Activated gamma-delta T cell (primary cell): ENCODE results near the gene RNF8.
"Not testable (repeated sequence)": the region's sequence is repeated elsewhere in the genome, so short reads cannot be mapped to it uniquely, and the experiment has no call there.

Experiments
- DNase-seq: peaks from one replicate; lab custom pipeline; 2025; lab: John Stamatoyannopoulos, UW

The RNF8 gene

DNA sequence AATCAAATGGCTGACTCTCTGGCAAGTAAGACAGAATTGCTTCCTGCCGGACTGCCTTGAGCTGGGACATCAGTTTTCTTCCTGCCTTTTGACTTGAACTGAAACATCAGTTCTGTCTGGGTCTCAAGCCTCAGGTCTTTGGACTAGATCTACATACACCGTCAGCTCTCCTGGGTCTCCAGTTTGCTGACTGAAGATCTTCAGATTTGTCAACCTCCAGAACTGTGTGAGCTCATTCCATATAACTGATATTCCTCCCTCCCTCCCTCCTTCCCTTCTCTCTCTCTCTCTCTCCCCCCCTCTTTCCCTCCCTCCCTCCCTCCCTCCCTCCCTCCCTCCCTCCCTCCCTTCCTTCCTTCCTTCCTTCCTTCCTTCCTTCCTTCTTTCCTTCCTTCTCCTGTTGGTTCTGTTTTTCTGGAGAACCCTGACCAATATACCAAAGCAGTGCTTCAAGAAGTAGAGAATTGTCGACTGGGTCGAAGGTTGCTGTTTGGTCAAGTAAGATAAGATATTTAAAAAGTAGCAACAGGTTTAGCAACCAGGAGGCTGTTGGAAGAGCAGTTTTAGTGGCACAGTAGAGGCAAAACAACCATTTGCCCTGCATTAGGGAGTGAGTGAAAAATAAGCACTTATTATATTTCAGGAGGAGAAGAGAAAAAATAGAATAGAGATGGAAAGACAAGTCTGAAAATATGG is 46.2 kb downstream of the RNF8 start:
- no peak for DNase-seq

DNA sequence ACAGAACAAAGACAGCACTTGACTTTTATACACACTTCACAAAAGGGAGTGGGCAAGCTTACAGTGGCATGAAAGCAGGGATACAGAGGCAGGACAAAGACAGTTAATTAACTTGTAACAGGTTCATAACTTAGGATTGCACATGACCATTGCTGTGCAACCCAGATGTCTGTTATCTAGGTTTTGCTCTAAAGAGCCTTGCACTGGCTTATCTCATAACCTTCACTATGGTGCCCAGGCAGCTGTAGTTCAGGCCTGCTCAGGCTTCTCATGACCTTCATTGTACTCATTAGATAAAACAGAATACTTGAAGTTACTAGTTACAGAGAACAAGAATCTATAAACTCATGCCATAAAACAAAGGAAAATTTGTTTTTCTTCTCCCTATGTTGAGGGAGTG is 47.9 kb downstream of the RNF8 start:
- not testable (repeated sequence) for DNase-seq

DNA sequence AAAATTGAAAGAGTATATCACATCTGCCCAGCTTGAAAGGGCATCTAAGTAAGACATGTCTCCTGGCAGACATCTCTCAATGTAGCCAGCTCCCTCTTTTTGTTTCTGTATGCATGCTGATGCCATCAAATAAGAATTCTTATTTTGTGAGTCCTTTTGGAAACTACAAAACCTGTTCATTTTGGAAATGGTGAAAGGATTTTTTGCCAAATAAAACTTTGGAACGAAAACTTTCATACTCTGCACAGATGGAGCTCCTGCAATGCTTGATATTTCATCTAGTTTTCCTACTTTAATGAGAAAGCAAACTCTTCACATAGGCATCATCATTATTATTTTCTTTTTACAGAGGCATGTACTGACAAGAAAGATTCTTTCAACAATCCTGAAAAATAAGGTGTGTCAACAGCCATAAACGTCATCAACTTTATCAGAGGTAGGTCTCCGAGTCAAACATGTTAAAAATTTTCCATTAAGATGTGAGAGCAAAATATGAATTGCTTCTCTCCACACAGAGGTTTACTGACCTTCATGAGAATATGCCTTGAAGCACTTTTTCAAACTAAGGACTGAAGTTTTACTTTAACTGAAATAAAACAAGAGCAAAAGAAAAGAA is 53.1 kb downstream of the RNF8 start:
- DNase-seq, result no peak

DNA sequence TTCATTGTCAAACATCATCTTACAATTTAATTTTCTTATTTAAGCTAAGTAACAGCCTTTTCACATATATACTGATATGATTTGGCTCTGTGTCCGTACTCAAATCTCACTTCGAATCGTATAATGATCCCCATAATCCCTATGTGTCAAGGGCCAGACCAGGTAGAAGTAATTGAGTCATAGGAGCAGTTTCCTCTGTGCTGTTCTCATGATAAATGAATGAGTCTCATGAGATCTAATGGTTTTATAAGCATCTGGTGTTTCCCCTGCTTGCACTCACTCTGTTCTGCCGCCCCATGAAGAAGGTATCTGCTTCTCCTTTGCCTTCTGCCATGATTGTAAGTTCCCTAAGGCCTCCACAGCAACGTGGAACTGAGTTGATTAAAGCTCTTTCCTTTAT is 54.2 kb downstream of the RNF8 start:
- no peak for DNase-seq

DNA sequence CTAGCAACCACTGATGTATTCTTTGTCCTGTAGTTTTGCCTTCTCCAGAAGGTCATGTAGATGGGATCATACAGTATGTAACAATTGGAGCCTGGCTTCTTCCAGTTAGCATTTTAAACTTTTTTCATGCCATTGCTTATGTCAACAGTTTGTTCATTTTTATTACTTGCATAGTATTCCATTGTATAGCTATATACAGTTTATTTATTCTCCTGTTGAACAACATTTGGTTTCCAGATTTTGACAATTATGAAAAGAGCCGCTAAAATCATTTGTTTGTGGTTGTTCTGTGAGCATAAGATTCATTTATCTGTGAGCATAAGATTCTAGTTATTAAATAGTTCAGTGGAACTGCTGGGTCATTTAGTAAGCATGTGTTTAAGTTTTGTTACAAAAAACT is 55.7 kb downstream of the RNF8 start:
- DNase-seq, result no peak

DNA sequence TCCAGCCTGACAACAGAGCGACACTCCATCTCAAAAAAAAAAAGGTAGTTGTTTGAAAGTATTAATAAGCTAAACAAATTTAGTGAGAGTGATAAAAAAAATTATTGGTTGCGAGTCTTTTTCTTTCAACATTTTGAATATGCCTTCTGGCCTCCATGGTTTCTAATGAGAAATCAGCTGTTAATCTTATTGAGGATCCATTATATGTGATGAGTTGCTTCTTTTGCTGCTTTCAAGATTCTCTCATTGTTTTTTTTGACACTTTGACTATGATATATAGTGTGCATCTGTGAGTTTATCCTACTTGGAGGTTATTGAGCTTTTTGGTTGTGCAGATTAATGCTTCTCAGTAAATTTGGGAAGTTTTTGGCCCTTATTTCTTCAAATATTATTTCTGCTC is 63.6 kb downstream of the RNF8 start:
- DNase-seq, result no peak

DNA sequence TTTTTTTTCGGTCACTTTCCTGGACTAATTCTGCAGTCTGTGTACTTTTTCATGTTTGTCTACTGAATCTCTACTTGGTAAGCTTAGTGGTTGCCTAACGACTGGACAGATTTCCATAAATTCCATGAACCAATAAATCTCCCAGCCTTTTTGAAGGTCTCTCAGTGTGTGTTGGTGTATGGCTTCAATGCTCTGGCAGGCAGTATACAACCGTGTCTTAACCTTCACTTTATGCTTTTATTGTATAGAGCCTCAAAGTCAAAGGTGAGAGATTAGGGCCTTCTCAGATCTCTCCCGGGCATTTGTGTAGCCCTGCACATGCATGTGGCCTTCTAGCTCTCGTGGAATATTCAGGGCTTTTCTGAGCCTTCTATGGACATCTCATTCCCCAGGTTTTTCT is 64.9 kb downstream of the RNF8 start:
- DNase-seq, result no peak

DNA sequence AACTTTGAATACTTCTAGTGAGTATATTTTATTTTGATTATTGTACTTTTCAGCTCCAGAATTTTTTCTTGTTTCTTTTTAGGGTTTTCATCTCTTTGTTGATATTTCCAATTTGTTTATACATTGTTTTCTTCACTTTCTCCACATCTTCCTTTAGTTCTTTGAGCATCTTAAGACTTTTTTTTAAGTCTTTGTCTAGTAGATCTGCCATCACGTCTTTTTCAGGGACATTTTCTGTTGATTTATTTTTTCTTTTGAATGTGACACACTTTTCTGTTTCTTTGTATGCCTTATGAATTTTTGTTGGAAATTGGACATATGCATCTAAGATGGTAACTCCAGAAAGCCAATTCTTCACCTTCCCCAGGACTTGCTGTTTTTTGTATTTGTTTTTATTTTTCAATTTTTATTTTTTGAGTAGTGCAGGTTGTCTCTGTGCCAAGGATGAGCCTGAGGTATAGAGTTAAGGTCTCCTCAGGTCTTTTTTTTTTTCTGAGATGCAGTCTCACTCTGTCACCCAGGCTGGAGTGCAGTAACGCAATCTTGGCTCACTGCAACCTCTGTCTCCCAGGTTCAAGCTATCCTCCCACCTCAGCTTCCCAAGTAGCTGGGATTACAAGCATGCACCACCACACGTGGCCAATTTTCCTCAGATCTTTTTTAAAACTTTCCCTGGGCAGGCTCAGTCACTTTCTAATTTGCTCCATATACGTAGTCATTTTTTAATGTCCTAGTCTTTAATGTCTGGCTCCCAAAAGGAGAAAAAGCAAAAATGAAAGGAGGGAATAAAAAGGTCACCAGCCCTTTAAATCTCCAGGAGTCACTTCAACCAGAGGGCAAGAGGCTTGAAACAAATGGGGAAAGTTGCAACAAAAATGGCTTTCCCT is 72.5 kb downstream of the RNF8 start:
- DNase-seq, result no peak

DNA sequence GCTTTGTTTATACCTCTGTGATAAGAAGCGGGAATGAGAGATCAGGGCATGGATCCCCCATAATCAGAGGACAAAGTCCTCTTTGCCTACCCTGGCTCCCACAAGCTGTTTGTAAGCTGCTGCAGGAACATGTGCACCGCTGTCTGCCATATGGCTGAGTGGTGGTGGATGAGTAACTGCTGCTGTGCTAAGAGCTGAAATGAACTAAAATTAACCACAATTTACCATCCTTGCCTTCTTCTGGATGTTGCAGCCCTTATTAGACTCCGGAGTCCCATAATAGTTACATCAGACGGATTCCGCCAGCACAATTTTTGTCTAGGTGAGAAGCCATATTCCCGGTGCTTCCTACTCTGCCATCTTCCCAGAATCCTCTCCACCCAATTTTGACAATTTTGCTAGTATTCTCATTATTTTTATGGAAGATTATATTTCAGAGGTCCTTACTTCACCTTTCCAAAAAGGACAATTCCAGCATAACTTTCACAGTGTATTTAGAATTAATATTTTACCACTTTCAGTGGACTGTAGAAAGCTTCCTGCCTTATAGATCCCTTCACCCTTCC is 73.2 kb downstream of the RNF8 start:
- DNase-seq, result no peak

DNA sequence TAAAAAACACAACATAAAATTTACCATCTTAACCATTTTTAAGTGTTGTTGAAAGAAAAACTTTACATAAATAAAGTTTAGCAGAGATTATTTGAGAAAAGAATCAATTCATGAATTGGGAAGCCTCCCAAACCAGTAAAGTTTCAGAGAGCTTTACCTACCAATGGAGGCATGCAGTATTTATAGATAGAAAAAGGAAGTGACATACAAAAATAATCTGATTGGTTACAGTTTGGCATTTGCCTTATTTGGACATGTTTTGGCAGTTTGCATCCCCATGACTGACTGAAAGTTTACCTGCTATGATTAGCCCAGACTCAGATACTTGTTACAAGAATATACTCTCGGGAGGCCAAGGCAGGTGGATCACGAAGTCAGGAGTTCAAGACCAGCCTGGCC is 75.6 kb downstream of the RNF8 start:
- no peak for DNase-seq

DNA sequence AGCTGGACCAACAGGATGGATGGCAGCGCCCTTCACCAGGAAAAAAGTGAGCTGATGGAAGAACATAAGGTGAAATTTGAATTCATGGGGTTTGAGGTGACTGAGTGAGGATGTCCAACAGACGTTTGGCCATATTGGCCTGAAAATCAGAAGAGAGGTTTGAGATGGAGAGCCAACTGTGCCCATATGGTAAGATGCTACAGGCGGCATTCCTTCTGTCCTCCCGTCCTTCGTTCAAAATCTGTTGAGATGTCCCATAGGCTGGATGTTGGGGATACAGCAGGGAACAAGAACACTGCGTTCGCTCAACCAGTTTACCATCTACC is 78.8 kb downstream of the RNF8 start:
- DNase-seq, result no peak

DNA sequence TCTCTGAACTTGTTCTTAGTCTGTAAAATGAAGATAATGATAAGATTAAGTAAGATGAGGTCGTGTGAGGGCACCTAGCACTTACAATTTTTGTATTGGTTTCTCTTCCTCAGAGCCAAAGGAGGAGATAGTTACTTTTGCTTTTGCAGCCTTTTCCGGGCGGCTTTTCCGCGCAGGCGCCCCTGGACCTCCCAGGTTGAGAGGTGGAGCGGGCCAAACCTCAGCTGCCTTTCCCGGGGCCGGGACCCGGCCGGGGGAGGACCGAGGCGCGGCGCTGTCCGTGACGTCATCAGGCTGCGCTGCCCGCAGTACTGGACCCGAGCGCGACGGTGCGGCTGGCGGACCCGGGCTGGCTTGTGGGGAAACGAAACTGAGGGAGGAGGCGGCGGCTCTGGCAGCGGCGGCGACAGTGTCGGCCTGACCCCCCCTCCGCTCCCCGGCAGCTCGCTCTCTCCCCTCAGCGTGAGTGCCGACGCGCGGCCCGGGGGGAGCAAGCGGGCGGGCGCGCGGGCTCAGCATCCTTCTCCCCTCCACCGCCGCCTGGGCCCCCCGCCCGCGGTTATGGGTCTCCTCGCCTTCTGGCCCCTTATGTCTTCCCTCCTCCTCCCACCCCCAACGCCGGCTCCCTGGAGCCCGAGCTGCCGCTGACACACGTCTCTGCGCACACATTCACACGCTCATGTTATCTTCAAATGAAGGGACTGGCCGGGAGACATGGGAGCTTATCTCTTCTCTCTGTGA is 79.3 kb downstream of the RNF8 start, which contains the start of gene CMTR1:
CMTR1 (plus strand) TSS at position 306 of the 741 bp plus-strand sequence. CDS start 2,409 bp downstream, outside the sequence.
- peak; percentile 98 for DNase-seq

DNA sequence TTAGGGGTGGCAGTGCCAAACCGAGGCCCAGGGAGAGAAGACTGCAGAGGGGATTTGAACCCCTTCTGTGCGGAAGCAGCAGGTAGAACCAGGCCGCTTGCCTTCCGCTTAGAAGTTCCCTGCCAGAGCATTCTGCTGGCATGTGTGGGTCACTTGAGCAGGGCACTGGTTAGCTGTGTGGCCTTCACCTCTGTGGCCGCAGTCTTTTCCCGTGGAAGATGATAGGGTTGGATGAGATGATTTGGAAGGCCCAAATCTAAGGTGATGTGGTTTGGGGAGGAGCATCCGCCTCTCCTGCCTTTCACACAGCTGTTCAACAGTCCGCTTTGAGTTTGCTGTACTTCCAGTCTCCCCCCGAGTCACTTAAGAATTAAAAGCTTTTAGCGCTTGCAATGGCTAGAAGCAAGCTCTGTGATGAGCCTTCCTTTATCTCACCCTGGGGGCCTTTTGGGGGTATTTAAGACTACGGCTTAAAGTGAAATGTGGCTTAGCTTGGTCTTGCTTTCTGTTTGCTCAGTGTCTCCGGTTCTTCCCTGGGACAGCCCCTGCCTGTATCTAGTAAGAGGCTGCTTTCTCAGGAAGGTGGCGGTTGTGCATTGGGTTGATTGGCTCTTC is 80.0 kb downstream of the RNF8 start:
- no peak for DNase-seq

DNA sequence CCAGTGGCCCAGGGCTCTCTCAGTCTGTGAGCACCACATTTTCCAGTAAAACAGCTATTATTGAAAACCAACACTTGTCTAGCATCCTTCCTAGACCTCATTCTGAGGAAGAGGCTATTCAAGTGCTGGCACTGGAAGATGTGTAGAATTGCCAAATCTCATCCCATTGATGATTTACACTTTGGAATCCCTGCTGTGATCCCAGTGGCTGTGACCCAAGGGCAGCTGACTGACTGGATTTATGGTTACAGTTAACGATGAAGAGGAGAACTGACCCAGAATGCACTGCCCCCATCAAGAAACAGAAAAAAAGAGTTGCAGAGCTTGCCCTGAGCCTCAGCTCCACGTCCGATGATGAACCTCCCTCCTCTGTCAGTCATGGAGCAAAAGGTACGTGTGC is 81.6 kb downstream of the RNF8 start:
- no peak for DNase-seq

DNA sequence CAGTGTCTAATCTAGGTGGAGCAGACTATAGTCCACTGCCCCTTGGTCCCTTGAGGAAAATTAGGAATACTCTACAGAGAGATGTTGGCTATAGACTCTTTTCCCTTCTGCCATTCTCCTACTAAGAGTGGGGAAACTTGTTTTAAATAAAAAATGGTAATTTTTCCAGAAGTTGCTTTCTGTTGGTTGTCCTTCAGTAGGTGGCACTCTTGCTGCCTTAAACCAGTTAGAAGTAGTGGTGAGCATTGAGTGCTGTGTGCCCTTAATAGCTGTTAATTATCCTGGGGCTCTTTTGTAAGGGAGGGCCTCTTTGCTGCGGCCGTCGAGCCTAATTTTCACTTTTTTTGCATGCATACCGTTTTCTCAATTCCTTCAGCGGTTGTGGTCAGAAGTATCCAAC is 82.0 kb downstream of the RNF8 start:
- no peak for DNase-seq

DNA sequence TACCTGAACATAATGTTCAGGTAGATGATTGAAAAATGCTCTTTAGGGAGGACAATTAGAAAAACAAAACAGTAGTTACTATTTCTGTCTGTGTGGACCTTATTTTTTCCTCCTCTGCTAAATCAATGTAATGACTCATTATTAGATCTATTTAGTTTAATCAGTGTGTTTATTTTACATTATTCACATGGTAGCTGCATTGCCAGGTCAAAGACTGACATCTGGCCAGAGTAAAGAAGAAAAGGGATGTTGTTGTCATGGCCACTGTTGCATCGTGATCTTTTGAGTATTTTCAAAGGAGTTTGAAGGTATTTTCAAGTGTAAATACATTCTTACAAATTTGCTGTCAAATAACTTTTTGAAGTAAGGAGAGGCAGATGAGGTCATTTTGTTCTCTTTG is 85.1 kb downstream of the RNF8 start:
- DNase-seq, result no peak

DNA sequence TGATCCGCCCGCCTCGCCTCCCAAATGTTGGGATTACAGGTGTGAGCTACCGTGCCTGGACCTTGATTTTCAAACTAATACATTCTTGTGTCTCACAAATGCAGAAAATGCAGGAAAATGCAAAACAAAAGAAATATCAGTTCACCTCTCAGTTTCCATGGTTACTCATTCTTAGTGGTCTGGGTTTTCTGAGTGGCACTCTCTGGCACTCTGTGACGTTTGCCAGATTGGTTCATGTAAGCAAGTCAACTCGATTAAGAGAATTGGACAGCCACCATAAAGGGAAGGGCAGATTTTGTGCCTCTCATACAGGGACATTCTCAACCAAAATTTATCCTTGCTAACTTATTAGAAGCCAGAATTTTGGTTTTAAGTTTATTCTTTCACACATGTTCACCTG is 87.9 kb downstream of the RNF8 start:
- DNase-seq, result no peak

DNA sequence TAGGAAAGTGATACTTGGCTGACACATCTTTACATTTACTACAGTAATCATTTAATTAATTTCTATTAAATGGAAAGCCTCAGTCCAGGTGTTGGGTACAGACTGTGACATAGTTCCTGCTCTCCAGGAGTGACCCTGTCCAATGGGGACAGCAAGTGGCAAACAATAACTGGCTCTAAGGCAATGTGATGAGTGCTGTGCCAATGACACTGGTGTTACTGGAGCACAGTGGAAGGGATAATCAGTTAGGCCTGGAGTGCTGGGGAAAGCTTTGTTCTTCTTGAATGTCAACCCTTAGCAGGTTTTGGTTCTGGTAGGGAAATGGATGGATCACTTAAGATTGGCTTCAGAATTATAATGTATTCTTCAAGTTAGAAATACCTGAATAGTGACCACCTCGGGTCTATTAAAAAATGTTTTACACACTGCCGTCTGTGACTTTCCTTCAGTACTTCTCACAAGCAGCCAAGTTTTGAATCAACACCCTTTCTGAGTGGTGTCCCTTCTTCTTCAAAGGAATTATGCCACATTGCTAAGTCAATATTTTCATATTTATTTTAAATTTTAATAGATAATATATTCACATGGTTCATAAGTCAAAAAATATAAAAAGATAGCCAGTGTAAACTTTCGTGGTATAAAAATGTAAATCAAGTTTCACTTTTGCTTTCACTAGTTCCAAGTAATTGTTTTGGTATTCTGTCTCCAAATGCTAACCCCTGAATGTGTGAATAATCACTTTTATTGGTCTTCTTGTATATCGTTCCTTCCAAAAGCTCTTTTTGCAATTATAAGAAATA is 88.8 kb downstream of the RNF8 start:
- DNase-seq, result no peak

DNA sequence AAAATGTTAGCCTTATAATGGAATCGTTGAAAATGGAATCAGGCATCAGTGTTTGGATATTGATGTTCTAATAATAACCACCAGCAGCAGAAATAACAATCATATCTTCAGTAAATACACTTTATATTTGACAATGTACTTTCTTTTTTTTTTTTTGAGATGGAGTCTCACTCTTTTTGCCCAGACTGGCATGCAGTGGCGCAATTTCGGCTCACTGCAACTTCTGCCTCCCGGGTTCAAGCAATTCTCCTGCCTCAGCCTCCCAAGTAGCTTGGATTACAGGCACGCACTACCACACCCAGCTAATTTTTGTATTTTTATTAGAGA is 89.4 kb downstream of the RNF8 start:
- DNase-seq, result not testable (repeated sequence)
